Stimulated activated CD4-positive, alpha-beta T cell treated with anti-CD3 and anti-CD28 coated beads, Interleukin-12 subunit alpha, Interleukin-12 subunit beta, amount 100 ng/mL, for 4 hours (primary cell): ENCODE data around the gene PKDREJ.

ENCODE experiments used
- DNase-seq: peaks from one replicate; pipeline ENCODE4 v3.0.0-alpha.2; 2020

PKDREJ gene

DNA sequence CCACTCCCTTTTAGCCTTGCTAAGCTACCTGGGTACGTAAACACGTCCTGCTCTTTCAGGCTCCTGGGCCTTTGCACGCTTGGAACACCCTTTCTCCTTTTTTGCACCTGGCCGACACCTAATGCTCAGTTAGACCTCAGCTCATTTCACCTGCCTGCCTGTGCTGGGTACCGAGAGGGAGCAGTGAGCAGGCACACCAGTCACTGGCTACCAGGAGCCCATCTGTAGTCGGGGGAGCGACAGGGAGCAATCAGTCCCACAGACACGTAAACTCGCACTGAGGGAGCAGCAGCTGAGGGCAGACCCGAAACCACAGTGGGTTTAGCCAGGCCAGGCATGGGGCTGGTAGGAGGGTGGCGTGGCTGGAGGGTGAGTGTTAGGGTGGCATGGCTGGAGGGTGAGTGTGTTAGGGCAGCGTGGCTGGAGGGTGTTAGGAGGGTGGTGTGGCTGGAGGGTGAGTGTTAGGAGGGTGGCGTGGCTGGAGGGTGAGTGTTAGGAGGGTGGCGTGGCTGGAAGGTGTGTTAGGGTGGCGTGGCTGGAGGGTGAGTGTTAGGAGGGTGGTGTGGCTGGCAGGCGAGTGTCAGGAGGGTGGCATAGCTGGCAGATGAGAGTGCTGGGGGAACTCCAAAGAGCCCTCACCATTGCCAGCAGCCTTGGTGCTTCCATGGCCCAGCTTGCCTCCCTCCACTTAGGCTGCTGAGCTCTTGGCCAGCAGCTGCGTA lies 27.1 kb upstream of the PKDREJ start:
- DNase-seq = no peak

DNA sequence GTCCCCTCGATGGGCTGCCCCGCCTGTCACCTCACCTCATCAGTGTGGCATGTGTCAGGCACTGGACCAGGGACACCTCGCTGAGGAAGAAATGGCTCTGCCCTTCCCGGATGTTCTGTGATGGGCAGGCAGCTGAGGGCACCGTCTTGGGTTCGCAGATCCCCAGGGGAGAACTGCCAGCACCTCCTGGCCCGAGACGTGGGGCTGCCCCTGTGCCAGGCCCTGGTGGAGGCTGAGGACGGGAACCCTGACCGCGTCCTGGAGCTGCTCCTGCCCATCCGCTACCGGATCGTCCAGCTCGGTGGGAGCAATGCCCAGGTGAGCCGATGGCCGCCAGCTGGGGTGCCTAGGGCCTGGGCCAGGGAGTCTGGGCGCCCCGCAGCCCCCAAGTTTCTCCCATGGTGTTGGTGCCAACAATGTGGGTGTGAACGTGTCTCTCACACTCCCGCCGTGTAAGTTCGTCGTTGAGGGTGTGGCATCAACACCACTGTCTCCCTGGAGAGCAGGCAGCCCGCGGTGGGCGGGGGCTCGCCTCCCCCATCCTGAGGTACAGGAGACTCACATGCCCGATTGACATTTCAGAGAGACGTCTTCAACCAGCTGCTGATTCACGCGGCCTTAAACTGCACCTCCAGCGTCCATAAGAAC lies 26.2 kb upstream of the PKDREJ start:
- no peak for DNase-seq

DNA sequence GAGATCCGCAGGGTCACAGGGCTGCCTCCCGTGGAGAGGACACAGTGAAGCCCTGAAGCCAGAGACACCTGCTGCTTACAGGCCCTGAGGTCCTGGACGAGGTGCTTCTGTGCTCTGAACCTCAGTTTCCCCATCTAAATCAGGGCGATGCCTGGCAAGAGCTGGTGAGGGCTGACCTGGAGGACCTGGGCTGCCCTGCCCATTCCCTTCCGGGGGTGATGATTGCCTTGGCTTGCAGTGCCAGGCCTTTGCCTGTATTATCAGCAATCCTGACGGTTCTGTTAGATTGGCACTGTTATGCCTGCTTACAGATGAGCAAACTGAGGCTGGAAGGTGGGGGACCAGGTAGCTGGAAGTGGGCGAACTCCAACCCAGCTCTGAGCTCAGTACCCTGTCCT lies 25.7 kb upstream of the PKDREJ start:
- DNase-seq = no peak

GRCh38 chr22:46287873-46288751 lies 25.0 kb upstream of the PKDREJ start:
- DNase-seq = no peak

- no peak for DNase-seq
Observed at GRCh38 chr22:46286941-46287872, 24.1 kb upstream of the PKDREJ start.

DNA sequence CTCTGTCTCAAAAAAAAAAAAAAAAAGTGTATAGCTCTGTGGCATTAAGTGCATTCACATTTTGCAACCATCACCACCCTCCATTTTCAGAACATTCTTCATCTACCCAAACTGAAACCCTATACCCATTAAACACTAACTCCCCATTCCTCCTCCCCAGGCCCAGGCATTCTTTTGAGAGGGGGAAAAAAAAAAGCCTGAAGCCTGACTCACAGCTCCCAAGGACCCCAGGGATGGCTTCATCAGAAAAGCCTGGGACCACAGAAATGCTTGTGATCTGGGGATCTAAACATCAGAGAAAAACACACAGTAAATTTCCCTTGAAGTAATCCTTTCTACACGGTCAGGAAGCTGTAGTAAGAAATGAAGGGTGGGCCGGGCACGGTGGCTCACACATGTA lies 22.9 kb upstream of the PKDREJ start:
- no peak for DNase-seq

- no peak for DNase-seq
Observed at GRCh38 chr22:46281866-46282678, 18.9 kb upstream of the PKDREJ start.

DNA sequence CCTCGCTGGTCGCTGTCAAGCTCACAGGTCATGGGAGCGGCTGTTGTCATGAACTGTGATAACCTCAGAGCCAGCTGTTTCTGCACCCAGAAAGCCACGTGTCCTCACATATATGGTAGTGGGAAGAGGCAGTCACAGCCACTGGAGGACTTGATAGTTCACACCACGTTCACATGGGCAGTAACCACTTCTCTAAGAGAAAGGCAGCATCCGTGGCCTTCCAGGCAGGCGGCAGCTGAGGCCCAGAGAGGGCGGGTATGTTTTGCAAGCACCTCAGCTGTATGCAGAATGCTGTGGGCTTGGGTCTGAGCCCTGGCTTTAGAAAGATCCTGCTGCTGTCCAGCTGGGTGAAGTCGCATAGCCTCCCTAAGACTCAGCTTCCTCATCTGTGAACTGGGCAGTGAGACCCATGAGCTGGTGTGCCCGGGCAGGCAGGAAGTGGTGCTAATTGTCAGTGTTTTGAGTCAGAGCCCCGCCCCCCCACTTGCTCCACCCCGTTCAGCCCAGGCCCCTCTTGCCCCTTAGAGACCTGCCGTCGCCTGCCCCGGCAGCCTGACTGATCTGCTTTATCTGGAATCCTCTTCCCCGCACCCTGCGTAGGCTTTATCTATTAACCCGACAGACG lies 18.0 kb upstream of the PKDREJ start:
- no peak for DNase-seq

GRCh38 chr22:46280063-46280817 lies 17.1 kb upstream of the PKDREJ start:
- DNase-seq = no peak

- no peak for DNase-seq
Observed at GRCh38 chr22:46278656-46279645, 15.8 kb upstream of the PKDREJ start.

DNA sequence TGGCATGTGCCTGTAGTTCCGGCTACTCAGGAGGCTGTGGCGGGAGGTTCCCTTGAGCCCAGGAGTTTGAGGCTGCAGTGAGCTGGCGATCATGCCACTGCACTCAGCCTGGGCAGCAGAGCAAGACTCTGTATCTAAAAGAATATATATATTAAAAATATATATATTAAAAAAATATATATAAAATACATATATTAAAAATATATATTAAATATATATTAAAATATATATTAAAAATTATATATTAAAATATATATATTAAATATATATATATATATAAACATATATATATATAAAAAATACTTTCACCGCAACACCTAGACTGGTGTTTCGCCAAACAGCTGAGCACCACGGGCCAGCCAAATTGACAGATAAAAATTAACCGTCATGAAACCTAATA lies 13.4 kb upstream of the PKDREJ start:
- DNase-seq = no peak

GRCh38 chr22:46275455-46276122 lies 12.4 kb upstream of the PKDREJ start:
- no peak for DNase-seq

DNA sequence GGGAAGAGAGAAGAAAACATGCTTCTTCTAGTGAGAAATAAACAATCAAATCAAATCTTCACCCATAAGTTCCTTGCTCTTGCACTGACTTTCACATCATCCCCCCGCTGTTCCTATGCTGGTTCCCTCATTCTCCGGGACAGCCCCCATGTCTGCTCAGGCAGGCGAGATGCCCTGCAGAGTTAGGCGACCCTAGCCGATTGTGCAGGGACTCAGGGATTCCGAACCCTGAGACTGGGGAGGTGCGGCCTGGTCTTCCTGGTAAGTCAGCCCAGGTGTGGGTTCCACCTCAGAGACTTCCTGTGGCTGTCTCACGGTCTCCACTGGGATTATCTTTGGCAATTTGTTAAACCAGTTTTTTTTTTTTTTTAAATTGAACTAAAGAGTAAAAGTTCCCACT lies 11.2 kb upstream of the PKDREJ start:
- no peak for DNase-seq

GRCh38 chr22:46273432-46274148 lies 10.4 kb upstream of the PKDREJ start:
- DNase-seq = no peak

DNA sequence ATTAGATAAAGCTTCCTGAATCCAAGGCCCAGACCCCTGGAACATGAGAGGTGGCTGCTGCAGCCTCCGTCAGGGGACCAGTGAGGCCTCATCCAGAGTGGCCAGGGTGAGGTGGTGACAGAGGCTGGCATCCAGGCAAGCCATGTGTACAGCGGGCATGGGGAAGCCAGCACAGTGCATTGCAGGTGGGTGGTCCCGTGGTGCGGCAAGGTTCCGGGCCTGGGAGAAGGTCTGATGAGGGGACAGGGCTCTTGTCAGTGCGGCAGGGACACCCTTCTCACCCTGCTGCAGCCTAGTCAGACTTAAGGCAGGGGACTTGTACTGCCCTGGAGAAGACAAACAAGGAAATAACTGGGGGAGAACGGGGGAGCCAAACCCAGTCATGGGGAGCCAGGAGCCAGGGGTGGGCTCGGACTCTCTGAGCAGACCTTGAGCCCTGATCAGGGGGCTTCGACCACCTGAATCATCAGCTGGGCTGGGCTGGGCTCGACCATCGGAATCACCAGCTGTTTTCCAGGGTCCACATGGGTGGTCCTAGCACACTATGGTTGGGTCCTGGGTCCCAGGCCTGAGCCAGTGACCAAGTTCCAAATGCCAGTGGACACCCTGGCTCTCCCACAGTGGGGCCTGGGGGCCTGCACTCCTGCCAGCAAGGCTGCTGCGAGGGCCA lies 9.8 kb upstream of the PKDREJ start:
- DNase-seq = no peak

DNA sequence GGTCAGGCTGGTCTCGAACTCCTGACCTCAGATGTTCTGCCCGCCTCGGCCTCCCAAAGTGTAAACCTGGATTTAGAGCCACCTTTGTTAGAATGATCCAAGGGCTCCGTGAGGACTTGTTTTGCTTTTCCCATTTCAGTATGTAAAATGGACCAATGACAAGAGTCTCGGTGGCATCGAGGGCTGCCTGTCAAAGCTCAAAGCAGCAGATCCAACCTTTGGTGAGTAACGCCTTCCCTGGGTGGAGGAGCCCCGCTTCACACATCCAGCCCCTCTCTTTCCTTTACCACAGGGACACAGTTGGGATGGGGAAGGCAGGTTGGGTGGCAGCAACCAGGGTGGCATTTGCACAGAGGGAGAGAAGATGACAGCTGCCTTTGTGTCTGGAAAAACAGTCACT lies 9.1 kb upstream of the PKDREJ start:
- no peak for DNase-seq

DNA sequence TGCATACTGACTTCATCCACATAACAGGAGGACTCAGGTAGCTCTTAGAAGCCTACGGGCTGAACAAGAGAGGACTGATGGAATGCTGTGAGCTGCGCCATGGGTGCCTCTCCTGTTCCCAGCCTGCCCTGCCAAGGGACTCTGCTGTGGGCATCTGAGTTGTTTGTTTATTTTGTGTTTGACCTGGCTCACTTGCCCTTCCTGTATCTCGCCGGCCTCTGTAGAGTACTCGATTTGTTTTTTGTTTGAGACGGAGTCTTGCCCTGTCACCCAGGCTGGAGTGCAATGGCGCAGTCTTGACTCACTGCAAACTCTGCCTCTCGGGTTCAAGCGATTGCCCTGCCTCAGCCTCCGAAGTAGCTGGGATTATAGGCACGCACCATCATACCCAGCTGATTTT lies 6.4 kb upstream of the PKDREJ start:
- no peak for DNase-seq
